GM12878 (cell line): ENCODE results near the gene CHD9. TPM values are rescaled to one million over a fixed set of nuclear protein-coding genes. Genes with fewer than 3 reads are reported as not detected.

Experiments
- ATAC-seq: fragments of 200-7000 bp; cut with Tn5 transposase; 3 replicates; pipeline ENCODE4 v1.9.1; 2020; ENCODE audit warnings: mild to moderate bottlenecking, moderate library complexity
- BruUV-seq: library from RNA; stranded (reverse); fragments of 400-500 nt; replicated peaks from 2 replicates; lab custom pipeline; 2021; lab: Mats Ljungman, UMichigan
- CTCF ChIA-PET: fragments of 300-600 bp; sonication (Branson Sonifier 250); formaldehyde crosslinking; extraction: SDS; loops from one replicate; lab custom pipeline; 2021; ENCODE audit warnings: inconsistent platforms; lab: Yijun Ruan, JAX
- POLR2A ChIA-PET: fragments of 350-600 bp; formaldehyde crosslinking; extraction: SDS; loops from one replicate; lab custom pipeline; 2021; ENCODE audit warnings: inconsistent platforms; lab: Charles Lee
- RAD21 ChIA-PET: fragments of 300-600 bp; sonication (Branson Sonifier 250); formaldehyde crosslinking; loops from one replicate; lab custom pipeline; 2023; ENCODE audit warnings: antibody characterized with exemption; ENCODE audit not compliant: unreplicated experiment; lab: Charles Lee
- SMC1A ChIA-PET: fragments of 300-600 bp; sonication (Branson Sonifier 250); formaldehyde crosslinking; loops from one replicate; lab custom pipeline; 2023; ENCODE audit not compliant: unreplicated experiment, uncharacterized antibody; lab: Charles Lee
- DNase-seq: peaks from one replicate; pipeline ENCODE4 v3.0.0-alpha.2; 2011; ENCODE audit warnings: low read depth, low spot score
- FAIRE-seq: peaks from 3 replicates; lab custom pipeline; 2011; peaks lifted over from hg19 to GRCh38; lab: Jason Lieb, UNC
- H2AFZ ChIP-seq: 2 replicates; pipeline ENCODE4 v1.6.0; 2011; ENCODE audit warnings: low read depth, low read length, control low read depth; ENCODE audit not compliant: control insufficient read depth
- H3K27ac ChIP-seq: 2 replicates; pipeline ENCODE4 v1.5.1; 2011; ENCODE audit warnings: control low read depth; ENCODE audit not compliant: control insufficient read depth, insufficient read depth
- H3K27me3 ChIP-seq, 2 experiments: replicated peaks in 1 of 2; 2 replicates each; pipeline versions ENCODE4 v1.6.0 to v1.6.1; 2011; ENCODE audit warnings: low read length in 1 of 2; ENCODE audit not compliant: control insufficient read depth in 2 of 2, insufficient read depth in 2 of 2
- H3K36me3 ChIP-seq, 2 experiments: 2 replicates each; pipeline ENCODE4 v1.5.1; 2011; ENCODE audit warnings: low read length in 1 of 2; ENCODE audit not compliant: control insufficient read depth in 2 of 2, insufficient read depth in 2 of 2
- H3K4me1 ChIP-seq: 2 replicates; pipeline ENCODE4 v1.6.1; 2011; ENCODE audit warnings: mild to moderate bottlenecking, low read length, moderate library complexity, mixed read lengths; ENCODE audit not compliant: control insufficient read depth, insufficient read depth
- H3K4me2 ChIP-seq: 2 replicates; pipeline ENCODE4 v1.6.0; 2011; ENCODE audit warnings: control low read depth; ENCODE audit not compliant: control insufficient read depth, insufficient read depth
- H3K4me3 ChIP-seq: fragments of 200-600 bp; sonication (generic); 2 replicates; pipeline ENCODE4 v1.5.1; 2016
- H3K79me2 ChIP-seq: 2 replicates; pipeline ENCODE4 v1.6.0; 2011; ENCODE audit warnings: low read length; ENCODE audit not compliant: control insufficient read depth, insufficient read depth
- H3K9ac ChIP-seq: 2 replicates; pipeline ENCODE4 v1.8.0; 2011; ENCODE audit warnings: low read length, control low read depth, mixed read lengths; ENCODE audit not compliant: control insufficient read depth, insufficient read depth
- H3K9me3 ChIP-seq: replicated peaks from 3 replicates; pipeline ENCODE4 v1.5.1; 2011; ENCODE audit warnings: mild to moderate bottlenecking, low read length; ENCODE audit not compliant: control insufficient read depth, insufficient read depth
- H4K20me1 ChIP-seq: 2 replicates; pipeline ENCODE4 v1.6.0; 2011; ENCODE audit not compliant: control insufficient read depth, insufficient read depth
- BCL11A ChIP-seq: IDR thresholded peaks from 2 replicates; pipeline ENCODE4 v1.6.1; 2011; ENCODE audit warnings: low read depth, low read length
- BHLHE40 ChIP-seq, 2 experiments: fragments of 450-650 bp in 1 of 2; IDR thresholded peaks; 2 replicates each; pipeline ENCODE4 v1.6.1; 2011 to 2017; ENCODE audit warnings: low read depth in 2 of 2, borderline replicate concordance in 1 of 2, improper control_type of control experiment in 1 of 2, low read length in 1 of 2, mild to moderate bottlenecking in 1 of 2
- CHD2 ChIP-seq: IDR thresholded peaks from 2 replicates; pipeline ENCODE4 v1.6.1; 2011; ENCODE audit warnings: low read depth, low read length, improper control_type of control experiment, borderline replicate concordance
- CREM ChIP-seq: IDR thresholded peaks from 2 replicates; pipeline ENCODE4 v1.6.1; 2014; ENCODE audit warnings: antibody characterized with exemption, low read depth
- DPF2 ChIP-seq: fragments of 450-650 bp; IDR thresholded peaks from 2 replicates; pipeline ENCODE4 v1.6.1; 2017; ENCODE audit warnings: mild to moderate bottlenecking
- EED ChIP-seq: sonication (generic); IDR thresholded peaks from 2 replicates; pipeline ENCODE4 v1.6.1; 2016; ENCODE audit warnings: antibody characterized with exemption, low read depth
- ETV6 ChIP-seq, 2 experiments: fragments of 450-650 bp in 1 of 2; IDR thresholded peaks in 1 of 2; conservative IDR thresholded peaks in 1 of 2; 2 replicates each; pipeline ENCODE4 v1.6.1; 2014; ENCODE audit warnings: antibody characterized with exemption in 1 of 2, borderline replicate concordance in 1 of 2, low read depth in 1 of 2, mild to moderate bottlenecking in 1 of 2, moderate library complexity in 1 of 2
- GATAD2B ChIP-seq: fragments of 450-650 bp; conservative IDR thresholded peaks from 2 replicates; pipeline ENCODE4 v1.6.1; 2017; ENCODE audit warnings: low read depth, mild to moderate bottlenecking, moderate library complexity
- HDGF ChIP-seq: fragments of 450-650 bp; IDR thresholded peaks from 2 replicates; pipeline ENCODE4 v1.6.1; 2016; ENCODE audit warnings: antibody characterized with exemption
- IKZF1 ChIP-seq: fragments of 450-650 bp; conservative IDR thresholded peaks from 2 replicates; pipeline ENCODE4 v1.6.1; 2017; ENCODE audit warnings: antibody characterized with exemption, mild to moderate bottlenecking
- IKZF2 ChIP-seq, 2 experiments: fragments of 450-650 bp; IDR thresholded peaks; 2 replicates each; pipeline ENCODE4 v1.6.1; 2017; ENCODE audit warnings: mild to moderate bottlenecking in 2 of 2, moderate library complexity in 2 of 2
- JUNB ChIP-seq: IDR thresholded peaks from 2 replicates; pipeline ENCODE4 v1.6.1; 2016; ENCODE audit warnings: antibody characterized with exemption, mild to moderate bottlenecking
- MTA2 ChIP-seq: fragments of 450-650 bp; IDR thresholded peaks from 2 replicates; pipeline ENCODE4 v1.6.1; 2016; ENCODE audit warnings: low read depth, mild to moderate bottlenecking, moderate library complexity
- MTA3 ChIP-seq: IDR thresholded peaks from 2 replicates; pipeline ENCODE4 v1.6.1; 2012; ENCODE audit warnings: low read length, inconsistent platforms, borderline replicate concordance
- MXI1 ChIP-seq: fragments of 150-350 bp; IDR thresholded peaks from 2 replicates; pipeline ENCODE4 v1.6.1; 2011; ENCODE audit warnings: low read depth, mild to moderate bottlenecking, inconsistent platforms, low read length, improper control_type of control experiment
- POU2F2 ChIP-seq: IDR thresholded peaks from 3 replicates; pipeline ENCODE4 v1.6.1; 2011; ENCODE audit warnings: low read depth, mild to moderate bottlenecking, low read length, borderline replicate concordance
- SPI1 ChIP-seq: IDR thresholded peaks from 2 replicates; pipeline ENCODE4 v1.6.1; 2011; ENCODE audit warnings: low read depth, mild to moderate bottlenecking, low read length, moderate library complexity, borderline replicate concordance; ENCODE audit not compliant: insufficient read depth
- WGBS: methylation state at CpG from one replicate; pipeline ENCODE4 v1.1.6; 2016; ENCODE audit warnings: low lambda C conversion rate; ENCODE audit not compliant: insufficient replicate concordance, insufficient coverage; ENCODE audit errors: missing lambda C conversion rate; 5-methylcytosine and 5-hydroxymethylcytosine counted together
- in situ Hi-C: fragments of 300-500 bp; cut with MboI; formaldehyde crosslinking; loops from 9 replicates; pipeline ENCODE4 v1.14.3; 2018; ENCODE audit warnings: mixed read lengths
- intact Hi-C: fragments of 100-400 bp; cut with micrococcal nuclease; formaldehyde crosslinking; loops from one replicate; pipeline ENCODE4 v1.14.2; 2022; ENCODE audit not compliant: unreplicated experiment
- polyA plus RNA-seq, 11 experiments: library from polyadenylated mRNA; depleted of rRNA in 4 of 11; unstranded in 6 of 11; stranded (reverse) in 5 of 11; fragments of >200 nt; fragmentation: Nextera tagmentation in 4 of 11; fragmentation: Illumina TruSeq in 1 of 11; extraction: Ambion mirVana in 4 of 11; extraction: Trizol in 1 of 11; gene quantifications; 1 replicate in 1 of 11; 2 replicates in 10 of 11; pipeline versions ENCODE4 v1.2.1 to v1.2.3, GENCODE V29; 2011 to 2016; ENCODE audit warnings: inconsistent platforms in 2 of 11, missing spikeins in 2 of 11, low read depth in 1 of 11
- total RNA-seq, 4 experiments: library from RNA; depleted of rRNA in 3 of 4; stranded (reverse); fragments of >200 nt in 3 of 4; fragmentation: Illumina TruSeq in 1 of 4; extraction: Trizol in 1 of 4; gene quantifications; 2 replicates each; pipeline versions ENCODE4 v1.2.1 to v1.2.3, GENCODE V29; 2013 to 2021
- TF ChIP-seq, protein P1 (sequence below): IDR thresholded peaks from 2 replicates; pipeline ENCODE4 v1.6.1; 2011; ENCODE audit warnings: borderline replicate concordance, low read depth, mild to moderate bottlenecking, moderate library complexity, mixed read lengths, low read length; ENCODE audit not compliant: insufficient read depth; ENCODE audit errors: extremely low read length
- TF ChIP-seq, protein P2 (sequence below): IDR thresholded peaks from 2 replicates; pipeline ENCODE4 v1.6.1; 2012; ENCODE audit warnings: low read length, inconsistent platforms
- TF ChIP-seq, protein P3 (sequence below): fragments of 450-650 bp; conservative IDR thresholded peaks from 2 replicates; pipeline ENCODE4 v1.6.1; 2017; ENCODE audit warnings: mild to moderate bottlenecking, moderate library complexity

Gene CHD9
- total and polyA plus RNA-seq, 10 of the 15 experiments (the other 5 are each of a cell fraction or from before 2014, with no cell fraction given), result 29.2 to 95.7 (median 54.3) TPM

DNA sequence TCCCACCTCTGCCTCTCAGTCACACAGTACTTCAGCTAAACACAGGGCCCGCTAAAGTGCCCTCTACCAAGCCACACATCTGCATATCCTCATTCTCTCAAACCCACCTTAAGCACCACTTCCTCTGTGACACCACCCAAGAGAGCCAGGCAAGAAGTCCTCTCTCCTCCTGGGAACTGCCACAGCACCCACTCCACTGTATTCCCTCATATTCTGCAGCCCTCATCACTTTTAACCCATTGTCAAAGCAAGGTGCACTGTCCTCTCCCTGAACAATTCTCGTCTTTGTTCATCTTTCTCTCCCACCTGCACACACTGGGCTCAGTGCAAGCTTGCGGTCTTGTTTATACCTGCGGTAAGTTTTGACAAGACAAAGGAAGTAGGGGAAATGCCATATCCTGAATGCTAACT lies 13.6 kb downstream of the CHD9 start:
- no peaks in the 10 kb centered on the region for H4K20me1 ChIP-seq
- peak; percentile 61 for FAIRE-seq
- no TSS peak for BruUV-seq
- H3K4me1 ChIP-seq, result peaks cover 87% of the 10 kb centered on the region
- H3K4me2 ChIP-seq, result peak overlapping the region; percentile 68
- RAD21 ChIA-PET, result interaction anchor here (0.9 to 4.5 kb wide), 6 partner anchors 10 to 31 kb away, joined by 3 to 23 read pairs (median 4); no protein-coding TSS in a partner anchor
- no peaks in the 10 kb centered on the region for H3K27me3 ChIP-seq
- H3K79me2 ChIP-seq, result peaks cover 60% of the 10 kb centered on the region
- ATAC-seq, result peak; percentile 62
- POLR2A ChIA-PET, result interaction anchor here (0.5 to 1.2 kb wide), 2 partner anchors 12 to 27 kb away, joined by 3 read pairs; no protein-coding TSS in a partner anchor
- peaks cover 0 to 4% of the 10 kb centered on the region in 2 experiments; a peak in 1 of 4 replicates for H3K36me3 ChIP-seq
- H3K9ac ChIP-seq, result peak overlapping the region; percentile 5; the same call in 1 of the 2 replicates
- no peak for DNase-seq
- no peak overlapping the region for H2AFZ ChIP-seq
- CTCF ChIA-PET, result interaction anchor here (1.0 to 1.8 kb wide), 5 partner anchors 8 to 92 kb away, joined by 3 to 8 read pairs (median 4); no protein-coding TSS in a partner anchor
- intact Hi-C loops (no loop called here), in situ Hi-C loops (loop anchor here (10.0 kb wide), 1 partner anchor 376 kb away; no protein-coding TSS in a partner anchor)
- SMC1A ChIA-PET, result interaction anchor here (0.8 to 19.1 kb wide), 6 partner anchors 10 to 61 kb away, joined by 3 to 270 read pairs (median 6); partner anchors contain the start of gene CHD9
- WGBS, result 3% methylated on average over 4 of the region's 4 CpGs
- H3K27ac ChIP-seq, result peak overlapping the region; percentile 38
- H3K4me3 ChIP-seq, result peak overlapping the region; percentile 19; the same call in 1 of the 2 replicates
- no peaks in the 10 kb centered on the region for H3K9me3 ChIP-seq
- peak; percentile 56; the same call in 1 of the 2 replicates for TF ChIP-seq GATAD2B
- TF ChIP-seq IKZF2 (IDR thresholded peaks at IDR 0.05), result peak; percentile 88 to 92
- TF ChIP-seq ETV6 (conservative IDR thresholded peaks at IDR 0.05 in 1 of 2, IDR thresholded peaks at IDR 0.05 in 1 of 2; ENCODE audit: borderline replicate concordance in 1 of 2, low read depth in 1 of 2), result peak in 1 of 2 experiments; percentile 72; a peak in 2 of 4 replicates
- TF ChIP-seq MTA3, result no peak
- TF ChIP-seq MXI1, result 0 out of 2 replicates have a peak, but pooled peaks have one; percentile 22
- TF ChIP-seq IKZF1, result peak; percentile 90
- peak; percentile 56; the same call in 1 of the 2 replicates for TF ChIP-seq HDGF
- TF ChIP-seq MTA2, result peak; percentile 70
- TF ChIP-seq CHD2, result 0 out of 2 replicates have a peak, but pooled peaks have one; percentile 11
- TF ChIP-seq, protein P1, sequence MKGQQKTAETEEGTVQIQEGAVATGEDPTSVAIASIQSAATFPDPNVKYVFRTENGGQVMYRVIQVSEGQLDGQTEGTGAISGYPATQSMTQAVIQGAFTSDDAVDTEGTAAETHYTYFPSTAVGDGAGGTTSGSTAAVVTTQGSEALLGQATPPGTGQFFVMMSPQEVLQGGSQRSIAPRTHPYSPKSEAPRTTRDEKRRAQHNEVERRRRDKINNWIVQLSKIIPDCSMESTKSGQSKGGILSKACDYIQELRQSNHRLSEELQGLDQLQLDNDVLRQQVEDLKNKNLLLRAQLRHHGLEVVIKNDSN, result no peak
- TF ChIP-seq, protein P2, sequence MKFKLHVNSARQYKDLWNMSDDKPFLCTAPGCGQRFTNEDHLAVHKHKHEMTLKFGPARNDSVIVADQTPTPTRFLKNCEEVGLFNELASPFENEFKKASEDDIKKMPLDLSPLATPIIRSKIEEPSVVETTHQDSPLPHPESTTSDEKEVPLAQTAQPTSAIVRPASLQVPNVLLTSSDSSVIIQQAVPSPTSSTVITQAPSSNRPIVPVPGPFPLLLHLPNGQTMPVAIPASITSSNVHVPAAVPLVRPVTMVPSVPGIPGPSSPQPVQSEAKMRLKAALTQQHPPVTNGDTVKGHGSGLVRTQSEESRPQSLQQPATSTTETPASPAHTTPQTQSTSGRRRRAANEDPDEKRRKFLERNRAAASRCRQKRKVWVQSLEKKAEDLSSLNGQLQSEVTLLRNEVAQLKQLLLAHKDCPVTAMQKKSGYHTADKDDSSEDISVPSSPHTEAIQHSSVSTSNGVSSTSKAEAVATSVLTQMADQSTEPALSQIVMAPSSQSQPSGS, result no peak
- TF ChIP-seq BHLHE40 (IDR thresholded peaks at IDR 0.05; ENCODE audit: borderline replicate concordance in 1 of 2, low read depth in 2 of 2, low read length in 1 of 2), result 0 out of 4 replicates have a peak, but pooled peaks of 1 of the 2 experiments have one; percentile 29
- peak; percentile 84 for TF ChIP-seq EED
- no peak for TF ChIP-seq JUNB
- TF ChIP-seq CREM, result 0 out of 2 replicates have a peak, but pooled peaks have one; percentile 20
- TF ChIP-seq BCL11A, result peak; percentile 36; the same call in 1 of the 2 replicates
- peak; percentile 92; the same call in 2 of the 3 replicates for TF ChIP-seq POU2F2
- peak; percentile 81; the same call in 1 of the 2 replicates for TF ChIP-seq SPI1
- TF ChIP-seq, protein P3, sequence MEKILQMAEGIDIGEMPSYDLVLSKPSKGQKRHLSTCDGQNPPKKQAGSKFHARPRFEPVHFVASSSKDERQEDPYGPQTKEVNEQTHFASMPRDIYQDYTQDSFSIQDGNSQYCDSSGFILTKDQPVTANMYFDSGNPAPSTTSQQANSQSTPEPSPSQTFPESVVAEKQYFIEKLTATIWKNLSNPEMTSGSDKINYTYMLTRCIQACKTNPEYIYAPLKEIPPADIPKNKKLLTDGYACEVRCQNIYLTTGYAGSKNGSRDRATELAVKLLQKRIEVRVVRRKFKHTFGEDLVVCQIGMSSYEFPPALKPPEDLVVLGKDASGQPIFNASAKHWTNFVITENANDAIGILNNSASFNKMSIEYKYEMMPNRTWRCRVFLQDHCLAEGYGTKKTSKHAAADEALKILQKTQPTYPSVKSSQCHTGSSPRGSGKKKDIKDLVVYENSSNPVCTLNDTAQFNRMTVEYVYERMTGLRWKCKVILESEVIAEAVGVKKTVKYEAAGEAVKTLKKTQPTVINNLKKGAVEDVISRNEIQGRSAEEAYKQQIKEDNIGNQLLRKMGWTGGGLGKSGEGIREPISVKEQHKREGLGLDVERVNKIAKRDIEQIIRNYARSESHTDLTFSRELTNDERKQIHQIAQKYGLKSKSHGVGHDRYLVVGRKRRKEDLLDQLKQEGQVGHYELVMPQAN, result no peak
- TF ChIP-seq DPF2, result peak; percentile 79
